Activated naive CD8-positive, alpha-beta T cell treated with anti-CD3 and anti-CD28 coated beads, Interleukin-2, amount 50 U/mL, for 16 hours (primary cell): ENCODE results near the gene B4GALT5.
A peak's percentile ranks its signal among the peaks of the same experiment; 100 is the strongest.

ENCODE experiments used
- DNase-seq: peaks from one replicate; pipeline ENCODE4 v3.0.0-alpha.2; 2020; ENCODE audit warnings: low read depth, low spot score

The B4GALT5 gene

DNA sequence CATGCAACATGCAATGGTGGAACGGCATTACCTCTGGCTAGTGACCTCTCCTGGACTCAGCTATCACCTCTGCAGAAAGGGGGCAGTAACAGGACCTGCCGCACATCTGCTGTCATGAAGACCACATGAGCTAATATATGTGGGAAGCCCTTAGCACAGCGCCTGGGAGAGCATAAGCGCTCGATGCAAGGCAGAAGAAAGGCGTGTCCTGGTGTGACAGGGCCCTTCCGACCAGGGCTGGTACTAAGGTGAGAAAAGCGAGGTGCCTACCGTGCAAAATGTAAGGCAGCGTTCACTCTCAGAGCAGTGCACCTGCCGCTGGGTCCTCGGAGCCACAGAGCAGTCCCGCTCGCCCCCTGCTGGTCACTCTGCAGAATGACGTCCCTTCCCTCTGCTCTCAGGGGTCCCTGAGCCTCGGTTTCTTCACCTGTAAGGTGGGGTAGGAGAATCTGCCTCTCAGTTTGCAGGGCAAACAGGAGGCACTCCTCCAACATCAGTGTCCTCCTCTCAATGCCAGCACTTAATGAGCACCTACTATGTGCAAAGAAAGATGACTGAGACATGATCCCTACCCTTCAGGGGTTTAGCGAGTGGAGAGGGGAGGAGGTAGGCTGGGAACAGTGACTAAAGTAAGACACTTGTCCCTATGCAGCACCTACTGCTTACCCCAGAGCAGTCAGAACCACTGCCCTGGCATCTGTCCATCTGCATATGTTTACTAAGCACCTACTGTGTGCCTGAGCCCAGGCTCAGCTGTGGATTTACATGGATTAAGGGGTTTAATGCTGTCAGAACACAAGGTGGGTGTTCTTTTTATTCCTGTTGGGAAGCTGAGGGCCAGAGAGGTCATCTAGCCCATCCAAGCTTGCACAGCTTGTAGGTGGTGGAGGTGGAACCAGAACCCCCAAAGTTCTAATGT lies 104.7 kb downstream of the B4GALT5 start:
- peak; percentile 59 for DNase-seq

DNA sequence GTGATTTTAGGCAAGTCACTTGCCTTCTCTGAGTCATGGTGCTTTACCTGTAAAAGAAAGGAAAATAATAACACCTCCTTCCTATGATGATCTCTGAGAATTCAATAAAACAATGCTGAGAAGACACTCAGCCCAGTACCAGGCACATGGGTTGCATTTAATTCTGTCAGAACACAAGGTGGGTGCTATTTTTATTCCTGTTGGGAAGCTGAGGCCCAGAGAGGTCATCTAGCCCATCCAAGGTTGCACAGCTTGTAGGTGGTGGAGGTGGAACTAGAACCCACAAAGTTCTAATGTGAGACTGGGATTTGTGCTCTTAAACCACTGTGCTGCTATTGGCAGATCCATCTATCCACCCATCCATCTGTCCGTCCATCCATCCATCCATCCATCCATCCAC lies 106.1 kb downstream of the B4GALT5 start:
- DNase-seq, result no peak

DNA sequence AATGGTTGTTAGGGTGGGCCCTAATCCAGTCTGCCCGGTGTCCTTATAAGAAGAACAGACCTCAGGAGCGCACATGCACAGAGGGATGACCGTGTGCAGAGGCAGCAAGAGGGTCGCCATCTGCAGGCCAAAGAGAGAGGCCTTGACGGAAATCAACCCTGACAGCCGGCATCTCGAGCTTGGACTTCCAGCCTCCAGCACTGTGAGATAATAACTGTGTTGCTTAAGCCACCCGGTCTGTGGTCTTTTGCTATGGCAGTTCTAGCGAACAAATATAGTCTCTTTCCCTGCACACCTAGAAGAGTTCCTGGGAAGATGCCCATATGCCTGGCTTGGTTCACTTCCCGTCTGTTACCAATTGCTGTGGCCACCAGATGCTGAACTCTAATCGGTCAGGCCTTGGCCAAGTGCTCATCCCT lies 110.5 kb downstream of the B4GALT5 start:
- DNase-seq, result no peak

DNA sequence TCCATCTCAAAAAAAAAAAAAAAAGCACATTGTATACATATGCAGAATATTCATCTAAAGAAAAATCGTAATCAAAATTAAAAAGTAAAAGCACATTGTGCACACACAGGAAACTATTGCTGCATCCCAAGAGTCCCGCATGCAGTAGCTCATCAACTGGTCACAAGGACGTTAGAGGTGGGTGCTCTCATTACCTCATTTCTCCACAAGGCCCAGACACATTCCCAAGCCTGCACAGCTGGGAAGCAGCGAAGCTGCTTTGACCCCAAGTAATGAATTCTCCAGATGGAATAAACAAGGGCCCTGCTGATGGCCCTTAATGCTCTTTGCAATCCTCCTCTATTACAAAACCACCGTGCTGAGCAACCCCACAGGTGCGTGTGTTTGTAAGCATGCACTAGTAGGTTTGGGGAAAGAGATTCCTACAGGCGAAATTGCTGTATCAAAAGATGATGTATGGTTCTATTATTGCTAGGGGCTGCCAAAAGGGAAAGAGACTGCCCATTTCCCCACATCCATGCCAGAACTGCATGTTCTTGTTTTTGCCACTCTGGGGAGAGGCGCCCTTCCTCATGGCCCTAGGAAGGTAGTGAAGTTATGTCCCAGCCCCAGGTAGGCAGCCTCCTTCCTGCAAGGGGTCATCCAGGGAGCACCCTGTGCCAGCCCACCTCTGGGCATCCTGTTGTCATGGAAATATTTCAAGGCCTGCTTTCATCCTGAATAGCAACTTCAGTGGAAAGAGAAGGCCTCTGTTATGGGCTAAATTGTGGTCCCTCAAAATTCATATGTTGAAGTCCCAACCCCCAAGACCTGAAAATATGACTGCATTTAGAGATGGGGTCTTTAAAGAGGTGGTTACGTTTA lies 111.1 kb downstream of the B4GALT5 start:
- DNase-seq, result no peak

DNA sequence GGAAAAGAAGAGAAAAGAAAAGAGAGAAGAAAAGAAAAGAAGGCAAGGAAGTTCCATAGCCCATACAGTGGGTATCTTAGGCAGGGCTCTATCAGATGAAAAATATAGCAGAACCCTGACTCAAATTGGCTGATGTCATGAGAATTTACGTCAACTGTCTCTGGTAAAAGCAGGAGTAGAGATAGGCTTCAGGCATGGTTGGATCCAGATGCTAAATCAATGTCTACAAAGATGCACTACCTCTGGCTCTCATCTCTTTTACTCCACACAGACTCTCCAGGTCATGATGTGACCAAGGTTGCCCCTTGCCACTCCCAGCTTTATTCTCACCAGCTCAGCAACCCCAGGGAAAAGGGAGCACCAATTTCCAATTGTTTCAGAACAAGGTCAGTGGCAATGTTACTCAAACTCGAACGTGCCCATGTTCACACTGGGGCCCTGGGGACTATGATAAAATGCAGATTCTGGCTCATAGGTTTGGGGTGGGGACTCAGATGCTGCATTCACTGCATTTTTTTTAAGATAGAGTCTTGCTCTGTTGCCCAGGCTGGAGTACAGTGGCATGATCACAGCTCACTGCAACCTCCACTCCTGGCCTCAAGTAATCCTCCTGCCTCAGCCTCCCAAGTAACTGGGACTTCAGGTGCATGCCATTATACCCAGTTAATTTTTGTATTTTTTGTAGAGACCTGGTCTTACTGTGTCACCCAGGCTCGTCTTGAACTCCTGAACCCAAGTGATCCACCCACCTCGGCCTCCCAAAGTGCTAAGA lies 112.3 kb downstream of the B4GALT5 start:
- DNase-seq, result no peak

DNA sequence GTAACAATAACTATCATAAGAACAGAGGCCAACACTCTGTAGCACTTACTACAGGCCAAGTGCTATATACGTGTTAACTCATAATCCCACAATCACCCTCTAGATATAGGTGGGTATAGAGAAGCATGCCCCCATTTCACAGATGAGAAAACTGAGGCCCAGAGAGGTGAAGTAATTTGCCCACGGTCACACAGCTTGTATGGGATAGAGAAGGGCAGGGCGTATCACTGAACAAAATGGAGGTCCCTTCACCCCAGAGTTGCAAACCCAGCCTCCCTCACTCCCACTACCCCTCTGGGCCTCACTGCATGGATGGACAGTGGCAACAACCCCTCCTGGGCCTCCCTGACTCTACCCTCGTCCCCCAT lies 113.9 kb downstream of the B4GALT5 start:
- no peak for DNase-seq

DNA sequence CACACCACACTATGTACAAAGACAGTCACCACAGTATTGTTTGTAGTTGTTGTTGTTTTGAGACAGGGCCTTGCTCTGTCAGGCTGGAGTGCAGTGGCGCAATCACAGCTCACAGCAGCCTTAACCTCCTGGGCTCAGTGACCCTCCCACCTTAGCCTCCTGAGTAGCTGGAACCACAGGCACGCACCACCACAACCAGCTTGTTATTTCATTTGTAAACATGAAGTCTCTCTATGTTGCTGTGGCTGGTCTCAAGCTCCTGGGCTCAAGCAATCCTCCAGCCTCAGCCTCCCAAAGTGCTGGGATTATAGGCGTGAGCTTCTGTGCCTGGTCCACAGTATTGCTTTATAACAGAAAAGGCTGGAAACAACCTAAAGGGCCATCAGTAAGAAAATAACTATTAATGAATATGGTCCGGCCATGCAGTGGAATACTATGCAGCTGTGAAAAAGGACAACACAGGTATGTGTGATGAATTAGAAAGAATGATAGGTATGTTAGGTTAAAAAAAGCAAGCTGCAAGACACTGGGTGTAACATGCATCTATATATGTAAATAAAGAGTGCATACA lies 115.8 kb downstream of the B4GALT5 start:
- DNase-seq, result no peak

DNA sequence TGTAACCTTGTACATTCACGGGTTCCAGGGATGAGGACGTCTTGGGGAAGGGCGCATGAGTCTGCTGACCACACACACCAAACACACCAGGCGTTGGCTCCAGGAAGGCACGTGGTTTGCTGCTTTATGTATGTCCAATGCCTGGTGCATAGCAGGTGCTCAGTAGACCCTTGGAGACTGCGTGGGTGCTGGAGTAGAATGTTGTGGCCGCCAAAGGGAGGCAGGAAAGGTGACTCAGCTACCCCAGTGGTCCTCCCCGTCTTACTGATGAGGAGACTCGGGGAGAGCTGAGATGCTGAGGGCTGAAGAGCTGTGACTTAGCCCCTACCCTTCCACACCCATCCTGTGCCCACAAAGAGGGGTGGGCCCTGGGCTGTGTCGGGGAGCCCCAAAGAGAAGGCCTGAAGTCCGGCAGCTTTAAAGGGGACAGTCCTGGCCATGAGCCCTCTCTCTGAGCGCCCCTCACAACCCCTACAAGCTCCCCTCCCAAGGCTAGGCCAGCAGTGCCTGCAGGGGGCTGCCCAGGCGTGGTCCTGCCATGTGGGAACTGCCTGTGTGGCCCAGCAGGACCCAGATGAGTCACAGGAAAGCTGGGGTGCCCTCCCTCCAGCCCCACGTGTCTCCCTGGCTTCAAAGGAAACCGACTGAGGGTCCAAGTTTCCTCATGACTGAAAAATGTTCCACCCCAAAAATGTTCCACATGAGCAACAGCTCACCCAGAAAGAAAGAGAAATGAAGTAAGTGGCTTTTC lies 117.7 kb downstream of the B4GALT5 start:
- DNase-seq, result no peak

DNA sequence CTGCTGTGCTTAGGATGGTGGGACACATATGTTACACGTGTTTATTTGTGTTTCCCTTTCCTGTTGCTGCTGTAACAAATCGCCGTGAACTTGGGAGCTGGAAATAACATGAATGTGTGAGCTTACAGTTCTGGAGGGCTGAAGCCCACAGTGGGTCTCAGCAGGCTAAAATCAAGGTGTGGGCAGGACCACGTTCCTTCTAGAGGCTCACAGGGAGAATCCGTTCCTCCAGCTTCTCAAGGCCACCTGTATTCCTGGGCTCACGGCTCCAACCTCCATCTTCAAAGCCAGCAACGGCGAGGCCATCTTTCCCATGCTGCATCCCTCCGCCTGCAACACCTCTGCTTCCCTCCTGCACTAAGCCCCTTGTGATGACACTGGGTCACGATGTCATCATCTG lies 118.3 kb downstream of the B4GALT5 start:
- no peak for DNase-seq

DNA sequence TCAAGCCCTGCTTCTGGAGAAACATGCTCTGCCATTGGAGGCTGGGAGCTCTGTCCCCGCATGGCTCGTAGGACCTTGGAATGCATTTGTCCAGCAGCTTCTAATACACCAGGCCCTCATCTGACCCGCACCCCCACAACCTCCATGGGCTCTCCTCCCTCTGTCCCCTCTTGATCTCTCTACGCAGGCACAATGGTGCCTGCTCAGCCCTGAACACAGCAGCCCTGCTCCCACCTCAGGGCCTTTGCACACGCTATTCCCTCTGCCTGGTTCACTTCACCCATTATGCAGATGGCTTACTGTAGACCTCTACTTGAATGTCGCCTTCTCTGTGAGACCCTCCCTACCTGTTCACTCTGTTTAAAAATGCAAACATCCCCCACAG lies 118.8 kb downstream of the B4GALT5 start:
- DNase-seq, result no peak

DNA sequence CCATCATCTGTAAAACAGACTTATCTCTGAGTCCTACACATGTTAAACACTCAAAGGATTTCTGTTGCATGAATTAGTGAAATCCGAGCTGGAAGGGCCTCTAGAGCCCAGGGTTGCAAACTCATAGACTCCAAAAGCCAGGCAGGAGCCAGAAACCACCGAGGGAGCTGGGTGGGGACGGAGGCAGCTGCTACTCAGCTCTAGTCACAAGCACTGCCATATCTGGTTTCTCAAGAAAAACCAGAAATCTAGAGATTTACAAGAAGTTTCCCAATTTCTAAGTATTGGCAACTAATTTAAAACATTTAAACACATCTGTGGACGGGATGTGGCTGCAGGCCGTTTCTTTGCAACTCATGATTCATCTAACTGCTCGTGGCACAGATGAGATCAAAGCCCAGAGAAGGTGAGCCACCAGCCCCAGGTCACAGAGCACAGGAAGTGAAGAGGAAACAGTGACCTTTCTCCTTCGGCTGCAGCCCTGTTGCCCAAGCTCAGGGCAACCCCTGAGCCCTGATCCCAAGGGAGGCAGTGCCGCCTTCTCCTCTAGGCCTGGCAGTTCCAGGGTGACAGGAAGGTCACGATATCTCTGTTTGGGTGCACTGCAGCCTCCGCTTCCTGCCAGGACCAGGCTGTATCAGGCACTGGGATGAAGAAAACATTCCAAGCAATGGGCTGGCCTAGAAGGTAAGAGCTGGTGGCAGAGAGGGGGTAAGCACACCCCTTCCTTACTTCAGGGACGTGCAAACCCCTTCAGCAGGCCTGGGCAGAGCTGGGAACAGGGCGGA lies 119.3 kb downstream of the B4GALT5 start:
- no peak for DNase-seq

DNA sequence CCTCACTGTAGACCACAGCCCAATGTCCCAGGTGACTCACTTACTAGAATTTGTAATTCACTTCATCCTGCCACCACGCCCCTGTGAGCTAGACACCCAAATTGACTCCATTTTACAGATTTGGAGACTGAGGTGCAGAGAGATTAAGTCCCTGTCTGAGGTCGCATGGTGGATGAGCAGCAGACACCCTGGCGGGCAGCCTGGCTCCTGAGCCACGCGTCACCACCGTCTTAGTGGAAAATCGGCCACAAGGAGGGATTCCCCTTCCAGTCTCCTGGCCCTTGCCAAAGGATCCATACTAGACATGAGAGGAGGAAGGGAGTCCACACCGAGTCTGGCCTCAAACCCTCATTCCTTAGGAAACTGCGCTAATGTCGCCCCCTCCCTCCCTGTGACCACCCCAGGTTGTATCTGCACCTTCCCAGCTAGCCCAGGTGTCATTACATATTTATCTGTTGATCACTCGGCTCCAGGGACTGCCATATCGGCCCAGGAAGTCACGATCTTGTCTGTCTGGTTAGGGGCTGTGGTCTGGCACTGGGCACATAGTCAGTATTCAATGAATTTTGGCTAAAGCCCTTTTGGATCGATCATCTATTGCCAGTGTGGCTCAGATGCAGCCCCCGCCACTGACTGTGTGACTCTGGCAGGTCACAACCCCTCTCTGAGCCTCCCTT lies 120.1 kb downstream of the B4GALT5 start:
- DNase-seq, result no peak

DNA sequence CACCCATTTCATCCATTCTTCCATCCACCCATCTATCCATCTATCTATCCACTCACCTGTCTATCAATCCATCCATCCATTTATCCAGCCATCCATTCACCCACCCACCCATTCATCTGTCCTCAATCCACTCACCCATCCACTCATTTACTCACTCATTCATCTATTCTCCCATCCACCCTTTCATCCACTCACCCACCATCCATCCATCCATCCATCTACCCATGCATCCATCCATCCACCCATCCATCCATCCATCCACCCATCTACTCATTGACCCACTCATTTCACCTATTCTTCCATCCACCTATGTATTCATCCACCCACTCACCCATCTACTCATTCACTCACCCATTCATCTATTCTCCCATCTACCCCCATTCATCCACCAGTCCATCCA lies 121.6 kb downstream of the B4GALT5 start:
- no peak for DNase-seq

DNA sequence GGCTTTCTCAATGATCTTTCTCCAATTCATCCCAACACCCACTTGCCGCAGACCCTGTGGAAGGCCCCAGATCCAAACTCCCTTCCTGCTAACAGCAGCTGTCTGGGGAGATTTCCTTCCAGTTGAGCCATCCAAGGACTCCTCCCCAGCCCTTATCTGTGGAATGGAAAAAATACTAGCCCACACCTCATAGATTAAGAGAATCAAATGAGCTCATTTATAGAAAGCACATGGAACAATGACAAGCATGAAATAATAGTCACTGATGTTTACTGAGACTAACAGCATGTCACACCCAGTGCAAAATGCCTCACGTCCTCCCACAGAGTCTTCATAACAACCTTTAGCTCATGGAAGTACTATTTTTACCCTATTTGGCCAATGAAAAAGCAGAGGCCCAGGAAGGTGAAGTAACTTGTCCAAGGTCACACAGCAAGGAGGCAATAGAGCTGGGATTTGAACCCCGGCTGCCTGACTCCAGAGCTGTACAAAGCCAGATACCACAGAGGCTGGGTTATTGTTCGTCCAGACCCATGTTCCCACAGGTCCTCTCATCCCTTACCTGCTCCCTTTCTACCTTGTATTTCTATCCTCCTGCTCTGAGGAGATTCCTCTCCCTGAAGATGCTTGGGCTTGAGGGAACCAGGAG lies 122.3 kb downstream of the B4GALT5 start:
- DNase-seq, result no peak

DNA sequence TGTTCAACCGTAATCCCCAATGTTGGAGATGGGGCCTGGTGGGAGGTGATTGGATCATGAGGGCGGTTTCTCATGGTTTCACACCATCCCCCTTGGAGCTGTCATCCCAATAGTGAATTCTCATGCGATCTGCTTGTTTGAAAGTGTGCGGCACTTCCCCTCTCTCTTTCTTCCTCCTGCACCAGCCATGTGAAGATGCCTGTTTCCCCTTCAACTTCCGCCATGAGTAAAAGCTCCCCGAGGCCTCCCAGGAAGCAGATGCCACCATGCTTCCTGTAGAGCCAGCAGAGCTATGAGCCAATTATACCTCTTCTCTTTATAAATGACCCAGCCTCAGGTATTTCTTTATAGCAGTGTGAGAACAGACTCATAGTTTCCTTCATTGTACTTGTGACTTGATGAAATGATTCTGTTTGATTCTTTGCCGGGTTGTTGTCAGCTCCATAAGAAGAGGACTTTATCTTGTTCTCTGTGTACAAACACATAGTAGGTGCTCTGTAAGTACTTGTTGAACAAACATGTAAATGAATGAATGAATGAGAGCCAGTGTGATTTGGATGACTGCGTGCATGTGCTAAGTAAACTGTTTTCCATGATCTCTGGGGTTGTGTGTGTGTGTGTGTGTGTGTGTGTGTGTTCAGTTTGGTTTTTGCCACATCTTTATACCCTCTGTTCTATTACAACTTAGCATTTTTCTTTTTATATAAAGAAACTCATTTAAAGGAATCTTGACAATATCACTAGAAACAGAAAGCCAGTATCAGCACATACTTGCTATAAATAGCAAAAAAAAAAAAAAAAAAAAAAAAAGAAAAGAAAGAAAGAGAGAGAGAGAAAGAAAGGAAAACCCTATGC lies 123.3 kb downstream of the B4GALT5 start:
- no peak for DNase-seq

DNA sequence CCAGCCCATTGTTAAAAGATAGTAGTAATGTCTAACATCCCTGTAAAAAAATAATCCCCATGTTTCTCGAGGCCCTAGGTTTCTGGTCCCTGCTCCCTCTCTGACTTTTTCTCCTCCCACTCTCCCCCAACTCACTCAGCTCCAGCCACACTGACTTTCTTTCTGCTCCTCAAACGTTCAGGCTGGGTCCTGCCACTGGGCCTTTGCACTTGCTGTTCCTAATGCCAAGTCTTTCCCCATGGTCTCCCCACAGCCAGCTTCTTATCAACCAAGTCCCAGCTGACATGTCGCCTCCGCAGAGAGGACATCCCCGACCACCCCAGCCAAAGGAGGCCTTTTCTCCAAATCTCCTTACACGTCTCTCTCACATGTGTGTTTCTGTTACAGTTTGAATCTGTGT lies 123.9 kb downstream of the B4GALT5 start:
- DNase-seq, result no peak

DNA sequence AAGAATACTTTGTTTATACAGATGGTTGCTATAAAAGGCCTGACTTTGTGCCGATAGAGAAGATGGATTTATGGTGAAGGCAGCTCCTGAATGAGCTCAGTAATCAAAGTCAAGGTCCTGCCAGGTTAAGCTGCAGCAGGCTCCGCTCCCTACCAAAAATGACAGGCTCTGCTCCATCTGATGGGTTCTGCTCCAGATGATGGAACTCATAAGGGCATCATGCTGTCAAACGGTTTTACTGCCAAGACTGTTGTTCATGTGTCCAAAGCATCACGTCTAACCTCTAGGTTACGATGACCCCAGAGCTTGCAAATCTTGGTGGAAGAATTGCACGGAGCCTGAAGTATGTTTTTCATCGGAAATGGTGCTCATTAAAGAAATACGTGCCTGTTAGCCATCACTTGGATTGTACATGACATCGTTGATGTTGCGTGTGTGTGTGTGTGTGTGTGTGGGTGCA lies 126.5 kb downstream of the B4GALT5 start:
- no peak for DNase-seq
